Measurements from ENCODE around the gene LIMS1. TPM values are rescaled to one million over a fixed set of nuclear protein-coding genes. Genes with fewer than 3 reads are reported as not detected.
"Not testable (repeated sequence)": the region's sequence is repeated elsewhere in the genome, so short reads cannot be mapped to it uniquely, and the experiment has no call there.

Gene LIMS1
- total RNA-seq, 1 donor from 2014 or later, result 201 TPM

GRCh38 chr2:108632332-108633160 is 98.3 kb downstream of the LIMS1 start:
- DNase-seq (ENCODE audit: low read depth), result no peak

DNA sequence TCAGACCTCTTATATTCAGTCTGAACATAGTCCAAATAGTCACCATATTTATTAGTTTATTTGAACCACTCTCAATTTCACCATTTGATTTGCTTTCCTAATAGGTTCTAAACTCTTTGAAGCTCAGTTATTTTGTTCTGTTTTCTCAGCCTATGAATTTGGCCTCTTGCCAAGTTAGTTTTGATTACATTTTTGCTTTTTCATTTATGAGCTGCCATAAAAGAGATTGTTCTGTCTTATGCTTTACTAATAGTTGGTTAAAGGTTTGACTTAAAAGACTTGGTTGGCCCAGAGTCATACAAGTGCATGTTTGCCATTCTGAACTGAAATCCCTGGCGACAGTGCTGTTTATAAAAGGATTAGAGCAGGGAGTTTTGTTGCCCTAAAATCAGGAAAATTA is 99.1 kb downstream of the LIMS1 start:
- DNase-seq (ENCODE audit: low read depth), result no peak

DNA sequence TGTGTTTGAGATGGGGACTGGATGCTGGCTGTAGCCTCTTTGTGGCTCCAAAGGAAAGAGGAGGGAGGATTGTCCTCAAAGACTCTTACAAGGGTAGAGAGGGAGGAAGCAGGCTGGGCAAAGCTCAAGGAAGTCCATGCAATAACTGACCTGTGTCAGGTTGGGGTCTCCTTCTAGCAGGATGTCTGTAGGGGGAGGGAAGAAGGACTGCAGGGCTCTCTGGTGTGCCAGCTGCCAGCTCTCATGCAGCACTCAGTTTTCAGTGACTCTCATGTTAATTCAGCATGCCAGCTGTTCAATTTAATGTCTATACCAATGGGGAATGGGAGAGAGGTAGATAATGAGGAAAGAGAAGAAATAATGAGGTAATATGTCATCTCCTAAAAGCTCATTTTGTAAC is 99.7 kb downstream of the LIMS1 start:
- peak; percentile 25 for DNase-seq (ENCODE audit: low read depth)

DNA sequence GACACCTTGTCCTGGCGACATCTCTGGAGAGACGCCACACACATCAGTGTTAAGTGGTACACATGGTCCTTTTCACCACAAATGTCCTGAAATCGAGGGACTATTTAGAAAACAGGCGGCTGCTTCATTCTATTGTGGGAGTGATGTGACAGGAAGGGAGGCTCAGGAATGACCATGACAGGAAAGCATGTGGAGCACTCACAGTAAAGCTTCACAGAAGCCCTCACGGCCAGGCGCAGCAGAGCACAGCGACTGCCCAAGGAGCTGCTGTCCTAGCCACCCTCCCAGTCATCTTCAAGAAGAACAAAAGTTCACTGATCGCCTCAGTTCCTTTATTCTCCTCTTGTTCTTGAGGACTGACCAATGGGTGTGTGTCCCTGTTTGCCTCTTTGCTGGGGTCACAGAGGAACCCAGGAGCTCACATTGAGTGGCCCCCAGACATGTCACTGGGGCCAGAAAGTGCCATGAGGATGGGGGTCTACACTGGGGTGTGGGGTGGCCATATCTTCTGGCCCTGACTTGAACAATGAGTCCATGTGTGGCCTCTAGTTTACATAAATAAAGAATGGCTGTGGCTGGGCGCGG is 100.4 kb downstream of the LIMS1 start:
- DNase-seq (ENCODE audit: low read depth), result peak; percentile 13

- DNase-seq (ENCODE audit: low read depth), result no peak
Observed at GRCh38 chr2:108635630-108636354, 101.5 kb downstream of the LIMS1 start.

GRCh38 chr2:108637304-108637669 is 103.0 kb downstream of the LIMS1 start:
- peak; percentile 91 for DNase-seq (ENCODE audit: low read depth)

- peak; percentile 75 for DNase-seq (ENCODE audit: low read depth)
Observed at GRCh38 chr2:108640731-108641130, 106.5 kb downstream of the LIMS1 start.

DNA sequence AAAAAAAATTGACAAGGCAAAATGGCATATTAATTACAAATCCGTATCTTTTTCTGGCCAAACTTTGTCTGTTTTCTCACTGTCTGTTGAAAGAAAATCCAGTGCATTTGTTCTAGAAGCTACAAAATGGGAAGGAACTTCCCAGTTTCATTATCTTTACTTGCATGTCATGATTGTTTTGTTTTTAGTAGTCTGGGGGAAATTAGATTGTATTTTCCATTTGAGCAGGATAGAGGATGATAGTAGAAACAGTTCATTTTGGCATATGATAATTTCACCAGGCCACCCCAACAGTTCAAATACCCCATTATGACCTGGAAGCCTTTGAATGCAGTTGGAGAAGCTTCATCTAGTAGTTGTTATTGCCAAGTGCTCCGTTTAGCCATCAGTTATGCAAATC is 107.5 kb downstream of the LIMS1 start:
- DNase-seq (ENCODE audit: low read depth), result no peak

GRCh38 chr2:108643261-108643849 is 109.1 kb downstream of the LIMS1 start:
- no peak for DNase-seq (ENCODE audit: low read depth)

DNA sequence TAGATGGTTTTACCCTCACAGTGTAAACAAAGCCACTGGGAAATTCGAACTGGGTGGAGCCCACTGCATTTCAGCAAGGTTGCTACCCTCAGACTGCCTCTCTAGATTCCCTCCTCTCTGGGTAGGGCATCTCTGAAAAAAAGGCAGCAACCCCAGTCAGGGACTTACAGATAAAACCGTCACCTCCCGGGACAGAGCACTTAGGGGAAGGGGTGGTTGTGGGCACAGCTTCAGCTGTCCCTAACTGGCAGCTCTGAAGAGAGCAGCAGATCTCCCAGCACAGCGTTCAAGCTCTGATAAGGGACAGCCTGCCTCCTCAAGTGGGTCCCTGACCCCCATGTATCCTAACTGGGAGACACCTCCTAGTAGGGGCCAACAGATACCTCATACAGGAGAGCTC is 109.6 kb downstream of the LIMS1 start:
- DNase-seq (ENCODE audit: low read depth), result not testable (repeated sequence)

DNA sequence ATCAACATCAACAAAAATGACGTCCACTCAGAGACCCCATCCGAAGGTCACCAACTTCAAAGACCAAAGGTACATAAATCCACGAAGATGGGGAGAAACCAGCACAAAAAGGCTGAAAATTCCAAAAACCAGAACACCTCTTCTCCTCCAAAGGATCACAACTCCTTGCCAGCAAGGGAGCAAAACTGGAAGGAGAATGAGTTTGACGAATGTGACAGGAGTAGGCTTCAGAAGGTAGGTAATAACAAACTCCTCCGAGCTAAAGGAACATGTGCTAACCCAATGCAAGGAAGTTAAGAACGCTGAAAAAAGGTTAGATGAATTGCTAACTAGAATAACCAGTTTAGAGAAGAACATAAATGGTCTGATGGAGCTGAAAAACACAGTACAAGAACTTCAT is 110.2 kb downstream of the LIMS1 start:
- DNase-seq (ENCODE audit: low read depth), result not testable (repeated sequence)

- DNase-seq (ENCODE audit: low read depth), result not testable (repeated sequence)
Observed at GRCh38 chr2:108648796-108649195, 114.5 kb downstream of the LIMS1 start.

GRCh38 chr2:108650465-108650864 is 116.2 kb downstream of the LIMS1 start:
- not testable (repeated sequence) for DNase-seq (ENCODE audit: low read depth)

DNA sequence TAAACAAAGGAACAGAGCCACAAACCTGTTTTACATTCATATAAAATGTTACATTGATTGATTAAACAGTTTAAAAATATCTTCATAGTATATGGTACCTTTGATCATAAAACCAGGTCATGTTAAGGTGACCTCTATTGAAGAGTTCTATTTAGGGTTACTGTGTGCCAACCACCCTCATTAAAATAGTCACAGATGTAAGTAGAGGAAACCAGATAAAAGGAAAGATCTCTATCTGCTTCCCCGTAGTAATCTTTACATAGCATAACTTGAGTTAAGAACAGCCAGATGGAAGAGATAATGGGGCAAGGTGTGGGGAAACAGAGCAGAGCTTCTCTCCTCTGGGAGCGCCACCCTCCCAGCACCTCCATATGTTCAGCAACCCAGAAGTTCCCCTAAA is 117.2 kb downstream of the LIMS1 start:
- not testable (repeated sequence) for DNase-seq (ENCODE audit: low read depth)

GRCh38 chr2:108652187-108652931 is 118.1 kb downstream of the LIMS1 start:
- peak; percentile 79 for DNase-seq (ENCODE audit: low read depth)

DNA sequence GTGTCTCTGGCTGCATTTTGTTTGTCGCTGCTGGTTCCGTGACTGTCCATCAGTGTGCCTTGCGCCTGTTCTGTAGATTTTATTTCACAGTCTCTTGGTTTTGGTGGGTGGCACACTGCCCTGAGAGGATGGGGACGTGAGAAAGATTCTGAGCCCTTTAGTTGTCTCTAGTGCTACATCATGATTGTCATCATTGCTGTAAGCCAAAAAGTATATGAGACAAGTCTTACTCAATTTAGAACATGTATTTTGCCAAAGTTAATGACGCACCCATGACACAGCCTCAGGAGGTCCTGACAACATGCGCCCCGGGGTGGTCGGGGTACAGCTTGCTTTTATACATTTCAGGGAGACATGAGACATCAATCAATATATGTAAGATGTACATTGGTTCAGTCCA is 119.2 kb downstream of the LIMS1 start:
- DNase-seq (ENCODE audit: low read depth), result not testable (repeated sequence)

DNA sequence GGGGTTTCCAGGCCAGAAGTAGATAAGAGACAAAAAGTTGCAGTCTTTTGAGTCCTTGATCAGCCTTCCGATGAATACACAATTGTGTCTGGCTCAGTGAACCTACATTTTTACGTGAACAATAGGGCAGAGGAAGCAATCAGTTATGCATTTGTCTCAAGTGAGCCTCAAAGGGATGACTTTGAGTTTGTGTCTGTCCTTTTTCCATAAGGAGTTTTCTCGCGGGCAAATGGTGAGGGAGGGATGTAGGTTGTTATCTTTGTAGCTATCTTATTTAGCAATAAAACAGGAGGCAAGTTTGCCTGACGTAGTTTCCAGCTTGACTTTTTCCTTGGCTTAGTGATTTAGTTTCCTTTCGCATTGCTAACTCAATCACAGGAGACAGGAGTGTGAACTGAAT is 119.6 kb downstream of the LIMS1 start:
- DNase-seq (ENCODE audit: low read depth), result not testable (repeated sequence)

GRCh38 chr2:108654521-108655125 is 120.4 kb downstream of the LIMS1 start:
- peak; percentile 77 for DNase-seq (ENCODE audit: low read depth)

- DNase-seq (ENCODE audit: low read depth), result not testable (repeated sequence)
Observed at GRCh38 chr2:108655270-108655669, 121.0 kb downstream of the LIMS1 start.

GRCh38 chr2:108656282-108656681 is 122.0 kb downstream of the LIMS1 start:
- DNase-seq (ENCODE audit: low read depth), result not testable (repeated sequence)

GRCh38 chr2:108657517-108657916 is 123.2 kb downstream of the LIMS1 start:
- not testable (repeated sequence) for DNase-seq (ENCODE audit: low read depth)
